Measurements from ENCODE around the gene CD300A. TPM values are rescaled to one million over a fixed set of nuclear protein-coding genes. Genes with fewer than 3 reads are reported as not detected.
A peak's percentile ranks its signal among the peaks of the same experiment; 100 is the strongest.

The CD300A gene
- total and polyA plus RNA-seq, 4 donors: 2.2 to 11.5 (median 8.0) TPM

GRCh38 chr17:74430385-74430705 lies 36.1 kb upstream of the CD300A start:
- peak overlapping the region; percentile 66 to 89 (median 88) for H3K4me3 ChIP-seq (ENCODE audit: low read depth in 1 of 3, low read length in 3 of 3)
- H3K4me1 ChIP-seq (ENCODE audit: control insufficient read depth in 4 of 4, insufficient read depth in 4 of 4, low read length in 3 of 4): peaks cover 12 to 59% (median 48%) of the 10 kb centered on the region in 4 donors
- DNase-seq (ENCODE audit: low spot score): no peak
- H3K27me3 ChIP-seq (ENCODE audit: control insufficient read depth in 4 of 4, insufficient read depth in 4 of 4, low read length in 3 of 4): no peaks in the 10 kb centered on the region
- WGBS: 9% methylated on average over 13 of the region's 13 CpGs
- H3K9ac ChIP-seq (ENCODE audit: low read depth in 1 of 2, low read length in 2 of 2): peak overlapping the region; percentile 93 to 98
- TF ChIP-seq ZBTB33 (IDR thresholded peaks at IDR 0.05) (no peak), REST (IDR thresholded peaks at IDR 0.05) (peak; percentile 8)
- no peaks in the 10 kb centered on the region for H3K36me3 ChIP-seq (ENCODE audit: control insufficient read depth in 4 of 4, insufficient read depth in 3 of 4, low read depth in 1 of 4, low read length in 3 of 4)
- H3K27ac ChIP-seq (ENCODE audit: low read depth in 1 of 2, low read length in 2 of 2): peak overlapping the region; percentile 99 to 100
- H3K9me3 ChIP-seq (ENCODE audit: control insufficient read depth in 4 of 4, low read length in 3 of 4): no peaks in the 10 kb centered on the region

- peak; percentile 78 for DNase-seq (ENCODE audit: low spot score)
- H3K4me1 ChIP-seq (ENCODE audit: control insufficient read depth in 4 of 4, insufficient read depth in 4 of 4, low read length in 3 of 4): peaks cover 18 to 65% (median 53%) of the 10 kb centered on the region in 4 donors
- H3K27me3 ChIP-seq (ENCODE audit: control insufficient read depth in 4 of 4, insufficient read depth in 4 of 4, low read length in 3 of 4): no peaks in the 10 kb centered on the region
- under 1% methylated on average over 67 of the region's 67 CpGs for WGBS
- no peaks in the 10 kb centered on the region for H3K36me3 ChIP-seq (ENCODE audit: control insufficient read depth in 4 of 4, insufficient read depth in 3 of 4, low read depth in 1 of 4, low read length in 3 of 4)
- H3K27ac ChIP-seq (ENCODE audit: low read depth in 1 of 2, low read length in 2 of 2): peak overlapping the region; percentile 99 to 100
- H3K9ac ChIP-seq (ENCODE audit: low read depth in 1 of 2, low read length in 2 of 2): peak overlapping the region; percentile 95 to 98
- TF ChIP-seq ZBTB33 (IDR thresholded peaks at IDR 0.05) (peak; percentile 1), RXRA (IDR thresholded peaks at IDR 0.05) (peak; percentile 14 to 34), RAD21 (IDR thresholded peaks at IDR 0.05) (peak in 1 of 2 donors; percentile 13), YY1 (IDR thresholded peaks at IDR 0.05) (peak; percentile 36), NR2F2 (IDR thresholded peaks at IDR 0.05) (no peak), REST (IDR thresholded peaks at IDR 0.05) (no peak), GABPA (IDR thresholded peaks at IDR 0.05 in 1 of 2, conservative IDR thresholded peaks at IDR 0.05 in 1 of 2) (no peak), EGR1 (IDR thresholded peaks at IDR 0.05; ENCODE audit: low read depth in 2 of 2) (peak in 1 of 2 donors; percentile 44), SP1 (IDR thresholded peaks at IDR 0.05) (peak; percentile 8), TAF1 (conservative IDR thresholded peaks at IDR 0.05) (peak; percentile 19), ATF3 (IDR thresholded peaks at IDR 0.05) (no peak), HNF4A (conservative IDR thresholded peaks at IDR 0.05) (peak; percentile 14 to 18), HNF4G (IDR thresholded peaks at IDR 0.05) (no peak)
- H3K4me3 ChIP-seq (ENCODE audit: low read depth in 1 of 3, low read length in 3 of 3): peak overlapping the region; percentile 88 to 89 (median 88)
- H3K9me3 ChIP-seq (ENCODE audit: control insufficient read depth in 4 of 4, low read length in 3 of 4): no peaks in the 10 kb centered on the region
Observed at GRCh38 chr17:74430706-74431567, 35.5 kb upstream of the CD300A start.

All from liver (tissue), 9 donors.